K562 (cell line): ENCODE data around the gene VPS37D. TPM values are rescaled to one million over a fixed set of nuclear protein-coding genes. Genes with fewer than 3 reads are reported as not detected.

Source experiments
- ATAC-seq: fragments of 200-7000 bp; cut with Tn5 transposase; 3 replicates; pipeline ENCODE4 v1.9.1; 2020; ENCODE audit warnings: moderate library complexity
- BruUV-seq: library from RNA; stranded (reverse); fragments of 400-500 nt; replicated peaks from 2 replicates; lab custom pipeline; 2021; lab: Mats Ljungman, UMichigan
- CTCF ChIA-PET: fragments of 300-600 bp; formaldehyde crosslinking; extraction: SDS; loops from one replicate; lab custom pipeline; 2021; ENCODE audit warnings: low intra/inter-chr PET ratio; lab: Yijun Ruan, JAX
- POLR2A ChIA-PET: fragments of 300-600, 350-650 bp; sonication (Branson Sonifier 250); formaldehyde crosslinking; extraction: SDS; loops from one replicate; lab custom pipeline; 2021; ENCODE audit warnings: antibody characterized with exemption, inconsistent platforms; lab: Yijun Ruan, JAX
- DNase-seq, 4 experiments: peaks; one replicate each; pipeline versions ENCODE4 v3.0.0 to v3.0.0-alpha.2; 2011 to 2018; ENCODE audit warnings: low spot score in 3 of 4, mixed read lengths in 3 of 4; ENCODE audit errors: extremely low read depth in 1 of 4
- FAIRE-seq: peaks from 2 replicates; lab custom pipeline; 2011; peaks lifted over from hg19 to GRCh38; lab: Jason Lieb, UNC
- H2AFZ ChIP-seq: 2 replicates; pipeline ENCODE4 v1.6.0; 2011; ENCODE audit warnings: low read depth, low read length, control low read depth, inconsistent platforms
- H3K27ac ChIP-seq: fragments of 200-600 bp; 3 replicates; pipeline ENCODE4 v1.8.0; 2011; ENCODE audit warnings: low read depth, mild to moderate bottlenecking, control low read depth, inconsistent platforms, low read length, moderate library complexity, mixed read lengths; ENCODE audit errors: extremely low read depth
- H3K27me3 ChIP-seq, 2 experiments: fragments of 300-600 bp in 1 of 2; 2 replicates in 1 of 2; 3 replicates in 1 of 2; pipeline versions ENCODE4 v1.6.0 to v1.8.0; 2011; ENCODE audit warnings: inconsistent platforms in 2 of 2, low read length in 2 of 2, mild to moderate bottlenecking in 1 of 2, mixed read lengths in 1 of 2, moderate library complexity in 1 of 2; ENCODE audit not compliant: control insufficient read depth in 2 of 2, insufficient read depth in 2 of 2
- H3K36me3 ChIP-seq: fragments of 300-600 bp; 3 replicates; pipeline ENCODE4 v1.8.0; 2011; ENCODE audit warnings: mild to moderate bottlenecking, low read length, inconsistent platforms; ENCODE audit not compliant: control insufficient read depth, insufficient read depth
- H3K4me1 ChIP-seq, 2 experiments: fragments of 200-600 bp in 1 of 2; replicated peaks in 1 of 2; 2 replicates in 1 of 2; 3 replicates in 1 of 2; pipeline versions ENCODE4 v1.5.1 to v1.8.0; 2011; ENCODE audit warnings: inconsistent platforms in 2 of 2, low read length in 2 of 2, mild to moderate bottlenecking in 1 of 2, mixed read lengths in 1 of 2, moderate library complexity in 1 of 2; ENCODE audit not compliant: control insufficient read depth in 2 of 2, insufficient read depth in 2 of 2
- H3K4me2 ChIP-seq: 2 replicates; pipeline ENCODE4 v1.6.1; 2011; ENCODE audit warnings: low read length, control low read depth, inconsistent platforms, mixed read lengths; ENCODE audit not compliant: insufficient read depth
- H3K4me3 ChIP-seq: fragments of 200-600 bp; sonication (generic), shearing (Covaris generic); 2 replicates; pipeline ENCODE4 v1.5.1; 2016; ENCODE audit warnings: control low read depth, inconsistent platforms
- H3K79me2 ChIP-seq: fragments of 200-600 bp; 3 replicates; pipeline ENCODE4 v1.8.0; 2011; ENCODE audit warnings: low read length, inconsistent platforms; ENCODE audit not compliant: control insufficient read depth, insufficient read depth
- H3K9ac ChIP-seq, 2 experiments: 2 replicates each; pipeline versions ENCODE4 v1.6.0 to v1.6.1; 2011; ENCODE audit warnings: low read depth in 2 of 2, low read length in 2 of 2, control low read depth in 1 of 2, inconsistent platforms in 1 of 2, mild to moderate bottlenecking in 1 of 2, mixed read lengths in 1 of 2; ENCODE audit not compliant: insufficient read depth in 1 of 2
- H3K9me1 ChIP-seq: one replicate; pipeline ENCODE4 v1.6.0; 2011; ENCODE audit warnings: inconsistent platforms, mild to moderate bottlenecking, low read length, moderate library complexity; ENCODE audit not compliant: control insufficient read depth, insufficient read depth
- H3K9me3 ChIP-seq: replicated peaks from 2 replicates; pipeline ENCODE4 v1.5.1; 2011; ENCODE audit warnings: low read depth, low read length, inconsistent platforms; ENCODE audit not compliant: control insufficient read depth, insufficient read depth
- H4K20me1 ChIP-seq: replicated peaks from 2 replicates; pipeline ENCODE4 v1.6.1; 2011; ENCODE audit warnings: low read length, inconsistent platforms, mixed read lengths; ENCODE audit not compliant: control insufficient read depth, insufficient read depth
- ARID1B ChIP-seq: fragments of 450-650 bp; IDR thresholded peaks from 2 replicates; pipeline ENCODE4 v1.6.1; 2016; ENCODE audit warnings: antibody characterized with exemption, mild to moderate bottlenecking, inconsistent platforms
- CCNT2 ChIP-seq: IDR thresholded peaks from 2 replicates; pipeline ENCODE4 v1.6.1; 2011; ENCODE audit warnings: borderline replicate concordance, low read depth, mild to moderate bottlenecking, moderate library complexity, mixed read lengths, low read length; ENCODE audit not compliant: insufficient read length; ENCODE audit errors: extremely low read depth
- DDX20 ChIP-seq: fragments of 450-650 bp; IDR thresholded peaks from 2 replicates; pipeline ENCODE4 v1.6.1; 2016; ENCODE audit warnings: missing genetic modification characterization, low read depth, mild to moderate bottlenecking, missing compliant biosample characterization, moderate library complexity
- E2F5 ChIP-seq: sonication (generic); formaldehyde crosslinking; IDR thresholded peaks from 2 replicates; pipeline ENCODE4 v1.8.0; 2022; ENCODE audit warnings: mild to moderate bottlenecking, missing genetic modification reagents
- EHMT2 ChIP-seq: fragments of 450-650 bp; IDR thresholded peaks from 2 replicates; pipeline ENCODE4 v1.6.1; 2018; ENCODE audit warnings: antibody characterized with exemption
- GATA2 ChIP-seq: sonication (generic); formaldehyde crosslinking; IDR thresholded peaks from 2 replicates; pipeline ENCODE4 v1.4.0; 2020; ENCODE audit warnings: mild to moderate bottlenecking, missing genetic modification reagents
- HMG20A ChIP-seq: fragments of 450-650 bp; formaldehyde crosslinking; conservative IDR thresholded peaks from 2 replicates; pipeline ENCODE4 v1.4.0; 2020; ENCODE audit warnings: mild to moderate bottlenecking, mixed read lengths
- JUNB ChIP-seq: fragments of 450-650 bp; formaldehyde crosslinking; conservative IDR thresholded peaks from 2 replicates; pipeline ENCODE4 v1.4.0; 2020; ENCODE audit warnings: mild to moderate bottlenecking
- KAT8 ChIP-seq: fragments of 450-650 bp; IDR thresholded peaks from 2 replicates; pipeline ENCODE4 v1.6.1; 2016; ENCODE audit warnings: low read depth, mild to moderate bottlenecking
- KHSRP ChIP-seq: fragments of 450-650 bp; IDR thresholded peaks from 2 replicates; pipeline ENCODE4 v1.6.1; 2017
- MBD2 ChIP-seq: sonication (generic); IDR thresholded peaks from 2 replicates; pipeline ENCODE4 v1.6.1; 2016; ENCODE audit warnings: low read depth, borderline replicate concordance
- MIER1 ChIP-seq: fragments of 450-650 bp; IDR thresholded peaks from 2 replicates; pipeline ENCODE4 v1.6.1; 2016; ENCODE audit warnings: antibody characterized with exemption, mild to moderate bottlenecking, low read depth
- MYNN ChIP-seq, 2 experiments: sonication (generic); formaldehyde crosslinking in 1 of 2; IDR thresholded peaks; 2 replicates each; pipeline versions ENCODE4 v1.5.0 to v1.6.1; 2016 to 2020; ENCODE audit warnings: antibody characterized with exemption in 1 of 2, missing genetic modification reagents in 1 of 2
- PCBP1 ChIP-seq: fragments of 200-400 bp; formaldehyde crosslinking; IDR thresholded peaks from 2 replicates; pipeline ENCODE4 v1.6.1; 2018; ENCODE audit warnings: mild to moderate bottlenecking, low read depth, low read length; ENCODE audit not compliant: poor library complexity, severe bottlenecking
- PYGO2 ChIP-seq: fragments of 450-650 bp; IDR thresholded peaks from 2 replicates; pipeline ENCODE4 v1.6.1; 2016; ENCODE audit warnings: mild to moderate bottlenecking, missing genetic modification characterization, moderate library complexity, missing compliant biosample characterization
- TOE1 ChIP-seq, 2 experiments: fragments of 450-650 bp in 1 of 2; sonication (generic) in 1 of 2; formaldehyde crosslinking in 1 of 2; IDR thresholded peaks; 2 replicates each; pipeline versions ENCODE4 v1.7.1 to v1.8.0; 2016 to 2022; ENCODE audit warnings: borderline replicate concordance in 2 of 2, mild to moderate bottlenecking in 2 of 2, antibody characterized with exemption in 1 of 2, inconsistent platforms in 1 of 2, low read depth in 1 of 2, missing genetic modification reagents in 1 of 2, moderate library complexity in 1 of 2
- ZBTB43 ChIP-seq: sonication (generic); formaldehyde crosslinking; IDR thresholded peaks from 2 replicates; pipeline ENCODE4 v1.8.0; 2023; ENCODE audit warnings: mild to moderate bottlenecking, missing genetic modification reagents
- ZFP30 ChIP-seq: fragments of 250-450 bp; sonication (Bioruptor Pico); IDR thresholded peaks from 2 replicates; pipeline ENCODE4 v1.8.0; 2022; ENCODE audit warnings: moderate library complexity, mild to moderate bottlenecking, inconsistent platforms, borderline replicate concordance
- ZKSCAN8 ChIP-seq: fragments of 200-800 bp; sonication (Bioruptor generic); IDR thresholded peaks from 2 replicates; pipeline ENCODE4 v1.6.1; 2016; ENCODE audit warnings: missing genetic modification characterization, missing compliant biosample characterization
- ZNF146 ChIP-seq: IDR thresholded peaks from one replicate; pipeline ENCODE4 v1.6.1; 2018; ENCODE audit warnings: missing compliant biosample characterization; ENCODE audit not compliant: unreplicated experiment
- ZNF253 ChIP-seq: fragments of 250-450 bp; sonication (Bioruptor Pico); conservative IDR thresholded peaks from 2 replicates; pipeline ENCODE4 v1.6.1; 2021; ENCODE audit warnings: mild to moderate bottlenecking
- WGBS: fragments of 100-300 bp; shearing (Covaris generic); methylation state at CpG from one replicate; pipeline ENCODE4 v1.1.6; 2016; ENCODE audit warnings: low coverage, mixed read lengths; ENCODE audit not compliant: insufficient coverage; ENCODE audit errors: missing lambda C conversion rate; 5-methylcytosine and 5-hydroxymethylcytosine counted together
- in situ Hi-C: fragments of 300-500 bp; cut with MboI; formaldehyde crosslinking; loops from 4 replicates; pipeline ENCODE4 v1.15.0; 2018; ENCODE audit warnings: inconsistent platforms, mixed read lengths
- intact Hi-C: fragments of 100-400 bp; cut with micrococcal nuclease; formaldehyde crosslinking; loops from 2 replicates; pipeline ENCODE4 v1.14.2; 2022
- polyA plus RNA-seq, 8 experiments: library from polyadenylated mRNA; depleted of rRNA in 4 of 8; stranded (reverse) in 5 of 8; unstranded in 3 of 8; fragments of >200 nt; fragmentation: Nextera tagmentation in 2 of 8; fragmentation: Illumina TruSeq in 1 of 8; extraction: Ambion mirVana in 2 of 8; extraction: Trizol in 1 of 8; gene quantifications; 2 replicates each; pipeline versions ENCODE4 v1.2.1 to v1.2.3, GENCODE V29; 2011 to 2014; ENCODE audit warnings: inconsistent platforms in 1 of 8, missing spikeins in 1 of 8
- total RNA-seq, 7 experiments: library from RNA; depleted of rRNA in 6 of 7; stranded (reverse); fragments of >200 nt in 6 of 7; fragmentation: Illumina TruSeq in 2 of 7; extraction: Trizol in 2 of 7; gene quantifications; 2 replicates each; pipeline versions ENCODE4 v1.2.1 to v1.2.3, GENCODE V29; 2011 to 2021; ENCODE audit warnings: low replicate concordance in 1 of 7

Gene VPS37D
- total and polyA plus RNA-seq, 9 of the 15 experiments (the other 6 are each of a cell fraction or from before 2014, with no cell fraction given) = 0.25 to 2.3 (median 1.0) TPM; not detected in 3

- Histone ChIP-seq H4K20me1 (no peaks in the 10 kb centered on the region; the same call in 1 of the 2 replicates), H3K9me1 (no peaks in the 10 kb centered on the region), H2AFZ (peak overlapping the region; percentile 46; the same call in 1 of the 2 replicates), H3K9me3 (no peaks in the 10 kb centered on the region), H3K4me1 (peaks cover 19 to 27% of the 10 kb centered on the region in 2 experiments), H3K79me2 (no peaks in the 10 kb centered on the region), H3K36me3 (no peaks in the 10 kb centered on the region), H3K27ac (no peak overlapping the region), H3K4me2 (peak overlapping the region; percentile 85), H3K4me3 (peak overlapping the region; percentile 68), H3K9ac (no peak overlapping the region; a peak in 1 of 4 replicates), H3K27me3 (peaks cover 13 to 31% of the 10 kb centered on the region in 2 experiments)
- DNase-seq (no peak), ATAC-seq (no peak), FAIRE-seq (no peak)
- 19% methylated on average over 9 of the region's 9 CpGs for WGBS
- intact Hi-C loops = no loop called here
- in situ Hi-C loops = no loop called here
- BruUV-seq = no TSS peak
- CTCF ChIA-PET = interaction anchor here (0.8 kb wide), 1 partner anchor 44 kb away, joined by 3 read pairs; no protein-coding TSS in a partner anchor
- POLR2A ChIA-PET = interaction anchor here (0.6 to 2.4 kb wide), 6 partner anchors 8 to 110 kb away, joined by 3 to 12 read pairs (median 4); no protein-coding TSS in a partner anchor
- TF ChIP-seq MIER1 (no peak), EHMT2 (0 out of 2 replicates have a peak, but pooled peaks have one; percentile 17), DDX20 (tag) (no peak), KHSRP (no peak), HMG20A (CRISPR knock-in tag) (no peak), CCNT2 (no peak), ZFP30 (CRISPR knock-in tag) (no peak), ARID1B (no peak), PCBP1 (no peak), MBD2 (peak; percentile 1; the same call in 1 of the 2 replicates), ZKSCAN8 (CRISPR knock-in tag) (no peak), E2F5 (CRISPR knock-in tag) (no peak), ZNF253 (no peak), TOE1 (IDR thresholded peaks at IDR 0.05; ENCODE audit: borderline replicate concordance) (no peak), TOE1 (CRISPR knock-in tag; IDR thresholded peaks at IDR 0.05; ENCODE audit: borderline replicate concordance, low read depth) (no peak), GATA2 (CRISPR knock-in tag) (no peak), ZBTB43 (CRISPR knock-in tag) (no peak), ZNF146 (no peak), PYGO2 (no peak), KAT8 (no peak), JUNB (CRISPR knock-in tag) (no peak), MYNN (IDR thresholded peaks at IDR 0.05) (no peak), MYNN (CRISPR knock-in tag; IDR thresholded peaks at IDR 0.05) (no peak)
Observed at GRCh38 chr7:73624669-73625001, 43.0 kb upstream of the VPS37D start.
